ENCODE measurements around the gene TIGD1. TPM values are rescaled to one million over a fixed set of nuclear protein-coding genes. Genes with fewer than 3 reads are reported as not detected.

TIGD1 gene
- total and polyA plus RNA-seq, 11 donors, result 0.99 to 3.8 (median 1.6) TPM

GRCh38 chr2:232519581-232520438, 30.5 kb downstream of the TIGD1 start, which contains the start of gene PRSS56:
PRSS56 (plus strand) TSS chr2:232520388; CDS start chr2:232520599, 211 bp downstream.
- Histone ChIP-seq H3K9me3 (no peaks in the 10 kb centered on the region), H3K27me3 (peaks cover 30 to 63% (median 45%) of the 10 kb centered on the region in 9 donors), H3K27ac (no peak within 1 kb of the TSS), H3K36me3 (no peaks in the 10 kb centered on the region), H3K4me1 (peaks cover 0 to 31% (median 15%) of the 10 kb centered on the region in 12 donors), H3K4me3 (no peak within 1 kb of the TSS)
- no peak for DNase-seq
- WGBS, 4 donors, result 57 to 60% (median 59%) methylated on average over 15 to 19 of the region's 19 CpGs
- ATAC-seq, result no peak
- intact Hi-C loops (cut with DNase I), result loop anchor here (2.0 to 10.0 kb wide), 8 partner anchors 68 to 615 kb away; no protein-coding TSS in a partner anchor
- TF ChIP-seq POLR2A (IDR thresholded peaks at IDR 0.05) (no peak), CTCF (IDR thresholded peaks at IDR 0.05) (no peak)

GRCh38 chr2:232518844-232519243, 31.5 kb downstream of the TIGD1 start:
- no peaks in the 10 kb centered on the region for H3K9me3 ChIP-seq
- H3K36me3 ChIP-seq, result no peaks in the 10 kb centered on the region
- H3K27me3 ChIP-seq, result peaks cover 24 to 53% (median 36%) of the 10 kb centered on the region in 9 donors
- intact Hi-C loops (cut with DNase I), result loop anchor here in 1 of 10 donors (5.0 kb wide), 1 partner anchor 72 kb away; no protein-coding TSS in a partner anchor
- DNase-seq (no peak), ATAC-seq (no peak)
- TF ChIP-seq CTCF (IDR thresholded peaks at IDR 0.05) (no peak), POLR2A (IDR thresholded peaks at IDR 0.05) (no peak)
- H3K27ac ChIP-seq, result no peak overlapping the region
- WGBS, 4 donors, result 61 to 73% (median 71%) methylated on average over 6 of the region's 6 CpGs
- H3K4me3 ChIP-seq, result no peak overlapping the region
- H3K4me1 ChIP-seq, result peaks cover 0 to 22% (median 11%) of the 10 kb centered on the region in 12 donors

- ATAC-seq, result no peak
- intact Hi-C loops (cut with DNase I), result loop anchor here in 1 of 10 donors (5.0 kb wide), 1 partner anchor 69 kb away; no protein-coding TSS in a partner anchor
Observed at GRCh38 chr2:232516551-232516950, 33.8 kb downstream of the TIGD1 start.

More at GRCh38 chr2:232516551-232516950, 33.8 kb downstream of the TIGD1 start:
- WGBS, 4 donors, result 78 to 91% (median 86%) methylated on average over 3 of the region's 3 CpGs
- Histone ChIP-seq H3K27me3 (peaks cover under 1 to 41% (median 13%) of the 10 kb centered on the region in 9 donors), H3K4me1 (peaks cover 0 to under 1% (median 0%) of the 10 kb centered on the region in 12 donors), H3K4me3 (no peak overlapping the region), H3K36me3 (no peaks in the 10 kb centered on the region), H3K27ac (no peak overlapping the region), H3K9me3 (no peaks in the 10 kb centered on the region)
- no peak for DNase-seq
- no peak for TF ChIP-seq CTCF (IDR thresholded peaks at IDR 0.05)
- TF ChIP-seq POLR2A (IDR thresholded peaks at IDR 0.05), result no peak
